Urinary bladder (tissue), 4 donors: ENCODE data around the gene HSPB1. TPM values are rescaled to one million over a fixed set of nuclear protein-coding genes. Genes with fewer than 3 reads are reported as not detected.
A peak's percentile ranks its signal among the peaks of the same experiment; 100 is the strongest.
"Not testable (repeated sequence)": the region's sequence is repeated elsewhere in the genome, so short reads cannot be mapped to it uniquely, and the experiment has no call there.

ENCODE experiments used
- DNase-seq: peaks from one replicate; pipeline ENCODE4 v3.0.0-alpha.2; 2015; ENCODE audit errors: extremely low spot score
- H3K27ac ChIP-seq: one replicate; pipeline ENCODE4 v1.5.1; 2013; ENCODE audit warnings: low read depth, mild to moderate bottlenecking, moderate library complexity
- H3K36me3 ChIP-seq: one replicate; pipeline ENCODE4 v1.6.1; 2013; ENCODE audit warnings: mild to moderate bottlenecking, moderate library complexity; ENCODE audit not compliant: insufficient read depth
- H3K4me1 ChIP-seq: one replicate; pipeline ENCODE4 v1.6.1; 2013; ENCODE audit warnings: mild to moderate bottlenecking, moderate library complexity; ENCODE audit not compliant: insufficient read depth
- H3K4me3 ChIP-seq: one replicate; pipeline ENCODE4 v1.5.1; 2013; ENCODE audit warnings: low read depth, low read length
- WGBS: extraction: QIAGEN DNeasy Blood & Tissue Kit; methylation state at CpG from one replicate; pipeline ENCODE4 v1.1.7; 2013; 5-methylcytosine and 5-hydroxymethylcytosine counted together
- polyA plus RNA-seq: library from polyadenylated mRNA; stranded (reverse); fragments of 200-250 nt; gene quantifications from one replicate; pipeline ENCODE4 v1.2.3, GENCODE V29; 2013
- total RNA-seq: library from RNA; depleted of rRNA; stranded (reverse); fragments of >200 nt; gene quantifications from one replicate; pipeline ENCODE4 v1.2.3, GENCODE V29; 2014
- donor health status: healthy with polysubstance abuse.
- donor health status: healthy.

HSPB1 gene
- total and polyA plus RNA-seq, 2 donors = 53.1 to 2,722 TPM

DNA sequence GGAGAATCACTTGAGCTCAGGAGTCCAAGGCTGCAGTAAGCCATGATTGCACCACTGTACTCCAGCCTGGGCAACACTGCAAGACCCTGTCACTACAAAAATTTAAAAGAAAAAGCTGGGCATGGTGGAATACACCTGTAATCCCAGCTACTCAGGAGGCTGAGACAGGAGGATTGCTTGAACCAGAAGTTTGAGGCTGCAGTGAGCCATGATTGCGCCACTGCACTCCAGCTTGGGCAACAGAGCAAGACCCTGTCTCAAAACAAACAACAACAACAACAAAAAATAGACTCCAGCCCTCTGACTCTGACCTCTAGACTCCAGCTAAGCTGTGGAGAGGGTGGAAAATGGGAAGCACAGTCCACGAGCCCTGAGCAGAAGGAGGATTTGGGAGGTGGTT is 31.1 kb upstream of the HSPB1 start:
- H3K27ac ChIP-seq, DNase-seq, H3K36me3 ChIP-seq, H3K4me1 ChIP-seq, H3K4me3 ChIP-seq: not testable (repeated sequence)
- 79% methylated on average over 2 of the region's 2 CpGs for WGBS

- Histone ChIP-seq H3K27ac (no peak overlapping the region), H3K4me1 (no peaks in the 10 kb centered on the region), H3K4me3 (no peak overlapping the region), H3K36me3 (no peaks in the 10 kb centered on the region)
- DNase-seq = no peak
- WGBS = 91% methylated on average over 6 of the region's 6 CpGs
Observed at GRCh38 chr7:76272142-76272541, 30.3 kb upstream of the HSPB1 start.

- no peaks in the 10 kb centered on the region for H3K4me1 ChIP-seq
- no peaks in the 10 kb centered on the region for H3K36me3 ChIP-seq
- WGBS = 24% methylated on average over 7 of the region's 7 CpGs
- no peak for DNase-seq
- H3K4me3 ChIP-seq = no peak overlapping the region
- no peak overlapping the region for H3K27ac ChIP-seq
Observed at GRCh38 chr7:76272851-76273497, 29.5 kb upstream of the HSPB1 start.

DNA sequence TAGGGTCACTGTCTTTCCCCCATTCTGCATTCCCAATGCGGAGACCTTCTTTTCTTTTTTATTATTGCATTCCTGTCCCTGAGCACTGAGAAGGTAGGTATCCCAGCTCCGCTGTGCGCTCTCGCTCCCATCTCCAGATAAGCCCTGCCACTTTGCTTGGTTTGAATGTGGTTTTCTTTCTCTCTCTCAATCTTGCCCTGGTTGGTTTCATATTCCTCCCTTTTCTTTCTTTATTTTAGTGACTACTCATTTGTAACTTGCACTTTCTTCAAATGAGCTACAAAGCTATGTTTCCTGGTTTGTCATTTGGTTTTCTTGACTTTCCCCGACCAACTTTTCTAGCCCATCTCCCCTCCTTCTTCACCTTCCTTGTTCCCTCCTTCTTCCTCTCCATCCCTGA is 29.0 kb upstream of the HSPB1 start:
- H3K4me1 ChIP-seq = no peaks in the 10 kb centered on the region
- WGBS = 57% methylated on average over 5 of the region's 5 CpGs
- no peak overlapping the region for H3K4me3 ChIP-seq
- no peaks in the 10 kb centered on the region for H3K36me3 ChIP-seq
- H3K27ac ChIP-seq = no peak overlapping the region
- no peak for DNase-seq

GRCh38 chr7:76278540-76278939 is 23.9 kb upstream of the HSPB1 start:
- no peak overlapping the region for H3K27ac ChIP-seq
- WGBS = 91% methylated on average over 1 of the region's 1 CpG

GRCh38 chr7:76280408-76280807 is 22.1 kb upstream of the HSPB1 start:
- H3K36me3 ChIP-seq = no peaks in the 10 kb centered on the region
- H3K4me1 ChIP-seq = no peaks in the 10 kb centered on the region
- H3K4me3 ChIP-seq = no peak overlapping the region
- 14% methylated on average over 25 of the region's 25 CpGs for whole genome bisulfite sequencing
- H3K27ac ChIP-seq = no peak overlapping the region
- no peak for DNase-seq

More at GRCh38 chr7:76278540-76278939, 23.9 kb upstream of the HSPB1 start:
- H3K4me3 ChIP-seq = no peak overlapping the region
- no peaks in the 10 kb centered on the region for H3K4me1 ChIP-seq
- no peaks in the 10 kb centered on the region for H3K36me3 ChIP-seq
- no peak for DNase-seq

DNA sequence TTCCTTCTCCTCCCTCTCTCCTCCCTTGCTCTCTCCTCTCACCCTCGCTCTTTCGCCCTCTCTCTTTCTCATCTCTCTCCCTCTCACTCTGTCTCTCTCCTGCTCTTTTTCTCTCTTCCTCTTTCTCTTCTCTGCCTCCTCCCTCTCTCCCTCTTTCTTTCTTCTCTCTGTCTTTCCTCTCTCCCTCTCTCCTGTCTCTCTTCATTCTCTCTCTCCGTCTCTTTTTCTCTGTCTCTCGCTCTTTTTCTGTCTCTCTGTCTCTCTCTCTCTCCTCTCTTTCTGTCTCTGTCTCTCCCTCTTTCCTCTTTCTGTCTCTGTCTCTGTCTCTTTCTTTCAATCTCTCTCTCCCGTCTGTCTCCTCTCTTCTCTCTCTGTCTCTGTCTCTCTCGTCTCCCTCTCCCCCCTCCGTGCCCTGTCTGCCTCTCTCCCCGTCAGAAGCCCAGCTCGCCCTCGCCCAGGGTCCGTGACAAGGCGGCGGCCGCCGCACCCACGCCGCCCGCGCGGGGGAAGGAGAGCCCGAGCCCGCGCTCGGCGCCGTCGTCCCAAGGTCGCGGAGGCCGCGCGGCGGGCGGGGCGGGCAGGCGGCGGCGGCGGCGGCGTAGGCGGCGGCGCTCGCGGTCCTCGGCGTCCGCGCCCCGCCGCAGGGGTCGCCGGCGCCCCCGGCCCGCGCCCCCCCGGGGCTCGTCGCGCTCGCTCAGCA is 21.3 kb upstream of the HSPB1 start:
- Histone ChIP-seq H3K4me1 (no peaks in the 10 kb centered on the region), H3K4me3 (peak overlapping the region; percentile 58), H3K36me3 (no peaks in the 10 kb centered on the region), H3K27ac (no peak overlapping the region)
- WGBS = 3% methylated on average over 55 of the region's 63 CpGs
- no peak for DNase-seq

- Histone ChIP-seq H3K27ac (no peak overlapping the region), H3K36me3 (no peaks in the 10 kb centered on the region), H3K4me3 (peak overlapping the region; percentile 58), H3K4me1 (no peaks in the 10 kb centered on the region)
- 1% methylated on average over 35 of the region's 36 CpGs for WGBS
- DNase-seq = no peak
Observed at GRCh38 chr7:76281706-76282343, 20.6 kb upstream of the HSPB1 start.

- DNase-seq = no peak
- Histone ChIP-seq H3K4me3 (peak overlapping the region; percentile 58), H3K36me3 (no peaks in the 10 kb centered on the region), H3K27ac (no peak overlapping the region), H3K4me1 (no peaks in the 10 kb centered on the region)
- 2% methylated on average over 90 of the region's 98 CpGs for WGBS
Observed at GRCh38 chr7:76282344-76283253, 19.9 kb upstream of the HSPB1 start.

DNA sequence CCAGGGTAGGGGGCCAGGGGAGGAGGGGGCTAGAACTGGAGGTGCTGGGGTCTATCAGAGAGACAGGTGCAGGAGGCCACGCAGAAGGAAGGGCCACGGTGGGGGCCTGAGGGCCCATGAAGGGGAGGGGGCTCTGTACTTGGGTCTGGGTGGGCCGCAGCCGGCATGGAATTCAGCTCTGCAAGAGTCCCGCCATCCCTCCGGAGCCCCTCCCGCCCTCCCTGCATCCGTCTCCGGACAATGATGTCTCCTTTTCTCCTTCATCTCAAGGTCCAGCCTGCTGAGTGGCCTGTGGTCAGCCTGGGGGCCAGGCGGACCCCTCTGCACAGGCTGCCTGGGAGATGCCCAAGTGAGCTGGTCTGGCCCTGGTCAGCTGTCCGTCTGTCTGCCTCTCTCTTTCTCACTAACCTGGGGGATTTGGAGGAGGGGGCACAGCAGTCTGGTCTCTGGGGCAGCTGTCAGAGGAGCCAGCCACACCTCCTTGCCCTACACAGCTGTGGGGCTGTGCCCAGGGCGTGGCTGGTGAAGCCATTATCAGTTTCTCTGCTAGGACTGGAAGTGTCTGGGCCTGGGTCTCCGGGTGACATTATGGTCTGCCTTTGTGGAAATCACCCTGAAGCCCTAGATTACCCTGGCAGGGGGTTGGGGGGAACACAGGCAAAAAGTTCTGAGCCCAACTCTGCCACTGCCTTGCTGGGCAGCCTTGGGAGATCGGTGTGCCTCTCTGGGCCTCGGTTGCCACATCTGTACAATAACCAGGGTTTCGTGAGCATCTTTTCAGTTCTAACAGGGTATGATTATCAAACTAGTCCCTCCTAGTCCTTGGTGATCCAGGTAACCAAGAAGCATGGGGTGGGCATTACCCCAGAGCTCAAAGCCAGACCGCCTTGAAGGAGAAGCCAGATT is 19.0 kb upstream of the HSPB1 start:
- WGBS = 64% methylated on average over 17 of the region's 17 CpGs

DNA sequence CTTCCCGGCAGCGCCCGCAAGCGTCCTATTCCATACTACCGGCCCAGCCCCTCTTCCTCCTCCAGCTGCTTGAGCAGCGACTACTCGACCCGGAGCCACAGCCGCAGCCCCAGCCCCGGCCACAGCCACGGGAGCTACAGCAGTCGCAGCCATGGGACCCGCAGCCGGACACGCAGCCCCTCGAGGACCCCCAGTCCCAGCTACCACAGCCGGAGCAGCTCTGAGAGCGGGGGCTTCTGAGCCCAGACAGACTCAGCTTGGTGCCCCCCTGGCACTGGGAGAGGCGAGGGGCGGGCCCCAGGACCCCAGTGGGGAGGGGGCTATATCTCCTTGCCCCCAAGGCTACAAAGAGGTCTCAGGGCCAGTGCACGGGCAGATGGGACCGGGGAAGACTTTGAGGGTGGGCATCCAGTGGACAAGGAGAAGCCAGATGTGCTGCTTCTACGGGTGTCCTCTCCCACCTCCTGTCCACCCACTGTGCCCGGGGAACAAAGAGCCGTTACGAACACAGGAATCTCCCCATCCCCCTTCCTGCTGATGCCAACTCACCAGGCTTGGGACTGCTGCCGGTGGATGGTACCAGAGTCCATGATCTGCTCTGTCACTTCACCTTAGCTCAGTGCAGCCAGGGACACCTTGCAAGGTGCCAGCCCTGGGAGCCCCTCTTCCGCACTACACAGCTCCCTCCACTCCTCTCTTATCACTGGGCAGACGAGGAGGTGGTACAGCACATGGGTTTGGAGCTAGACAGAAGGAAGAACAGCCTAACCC is 16.7 kb upstream of the HSPB1 start:
- Histone ChIP-seq H3K4me1 (no peaks in the 10 kb centered on the region), H3K36me3 (no peaks in the 10 kb centered on the region), H3K27ac (no peak overlapping the region), H3K4me3 (no peak overlapping the region)
- WGBS = 84% methylated on average over 29 of the region's 29 CpGs
- DNase-seq = no peak

More for the DNA sequence above, 19.0 kb upstream of the HSPB1 start:
- peak overlapping the region; percentile 58 for H3K4me3 ChIP-seq
- H3K36me3 ChIP-seq = no peaks in the 10 kb centered on the region
- H3K27ac ChIP-seq = no peak overlapping the region
- no peak for DNase-seq
- no peaks in the 10 kb centered on the region for H3K4me1 ChIP-seq

- Histone ChIP-seq H3K4me3 (no peak overlapping the region), H3K27ac (no peak overlapping the region), H3K36me3 (no peaks in the 10 kb centered on the region), H3K4me1 (no peaks in the 10 kb centered on the region)
- DNase-seq = no peak
- WGBS = 89% methylated on average over 16 of the region's 16 CpGs
Observed at GRCh38 chr7:76286842-76287403, 15.6 kb upstream of the HSPB1 start.
